HG03342 (cell line): ENCODE data around the gene ASB2.

Experiments used
- ATAC-seq: cut with Tn5 transposase; IDR thresholded peaks from one replicate; pipeline ENCODE4 v1.9.1; 2021; ENCODE audit warnings: mild to moderate bottlenecking, moderate library complexity; ENCODE audit not compliant: unreplicated experiment

The ASB2 gene

GRCh38 chr14:94001501-94002396 is 25.4 kb upstream of the ASB2 start:
- ATAC-seq, result peak; percentile 65

DNA sequence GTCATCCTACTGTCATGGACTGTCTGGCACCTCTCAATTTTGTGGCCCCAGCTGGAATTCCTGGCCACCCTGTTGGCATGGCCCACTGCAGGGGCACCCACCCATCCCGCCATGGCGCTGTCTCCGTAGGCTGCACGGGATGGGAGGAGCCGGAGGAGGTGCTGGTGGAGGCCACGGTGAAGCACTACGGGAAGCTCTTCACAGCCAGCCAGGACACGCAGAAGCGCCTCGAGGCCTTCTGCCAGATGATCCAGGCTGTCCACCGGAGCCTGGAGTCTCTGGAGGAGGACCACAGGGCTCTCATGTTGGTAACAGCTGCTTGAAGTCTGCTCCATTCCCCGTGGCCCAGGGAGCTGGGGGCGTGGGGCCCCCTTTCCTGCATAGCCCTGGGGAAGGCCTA is 24.6 kb upstream of the ASB2 start:
- no peak for ATAC-seq

GRCh38 chr14:94000267-94000666 is 23.9 kb upstream of the ASB2 start:
- ATAC-seq, result no peak

GRCh38 chr14:93999573-93999972 is 23.2 kb upstream of the ASB2 start:
- no peak for ATAC-seq

- no peak for ATAC-seq
These were observed 22.6 kb upstream of the ASB2 start for GRCh38 chr14:93998871-93999403.

DNA sequence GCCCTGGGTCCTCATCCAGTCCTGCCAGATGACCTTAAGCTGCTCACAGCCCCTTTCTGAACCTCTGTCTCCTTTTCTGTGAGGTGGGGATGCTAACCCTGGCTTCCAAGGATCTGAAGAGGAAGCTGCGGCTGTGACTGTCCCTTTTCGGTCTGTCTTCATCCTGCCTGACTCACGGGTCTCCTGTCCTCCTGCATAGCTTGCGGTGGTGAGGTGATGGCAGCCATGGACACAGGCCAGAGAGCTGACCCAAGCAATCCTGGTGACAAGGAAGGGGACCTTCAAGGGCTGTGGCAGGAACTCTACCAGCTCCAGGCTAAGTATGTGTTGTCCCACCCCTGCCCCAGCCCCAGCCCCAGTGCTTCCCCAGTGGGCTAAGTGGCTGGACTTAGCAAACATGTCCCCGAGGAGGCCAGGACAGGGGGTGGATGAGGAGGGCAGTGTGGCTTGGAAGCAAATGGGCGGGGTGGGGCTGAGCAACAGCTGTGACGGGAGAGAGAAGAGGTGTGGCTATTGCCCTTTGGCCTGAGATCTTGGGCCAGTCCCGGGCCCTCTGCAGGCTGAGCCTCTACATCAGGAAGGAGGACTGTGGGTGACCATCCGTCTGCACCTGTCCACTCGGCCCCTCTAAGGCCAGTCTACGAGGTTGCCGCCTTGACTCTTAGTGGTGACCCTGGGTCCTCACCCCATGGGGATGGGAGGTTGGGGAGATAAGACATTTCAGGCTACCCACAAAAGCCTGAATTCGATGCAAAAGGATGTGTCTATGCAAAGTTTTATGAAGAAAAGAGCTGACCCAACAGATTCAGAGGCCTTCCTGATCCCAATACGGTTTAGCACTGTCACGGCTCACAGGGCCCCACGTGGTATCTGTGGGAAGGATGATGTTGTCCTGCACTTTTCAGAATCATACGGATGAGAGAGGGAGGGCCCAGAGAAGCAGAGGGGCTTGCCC is 21.8 kb upstream of the ASB2 start:
- no peak for ATAC-seq

DNA sequence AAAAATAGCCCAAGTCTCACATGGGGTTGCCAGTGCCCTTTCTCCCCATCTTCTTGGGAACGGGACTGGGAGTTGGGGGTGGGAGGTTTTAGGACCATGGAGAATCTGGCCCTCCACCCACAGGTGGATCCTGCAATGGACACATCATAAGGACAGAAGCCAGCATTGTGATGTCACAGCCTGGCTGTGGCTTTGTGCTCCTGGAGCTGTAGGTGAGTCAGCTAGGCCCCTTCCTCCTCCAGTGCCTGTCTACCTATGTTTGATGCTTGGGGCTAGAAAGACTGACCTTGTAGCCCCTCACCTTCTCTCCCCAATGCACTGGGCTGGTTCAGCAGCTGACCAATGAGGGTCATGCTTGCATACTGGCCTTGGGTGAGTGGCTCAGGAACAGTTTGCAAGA is 20.7 kb upstream of the ASB2 start, which contains the start of gene CCDC197:
Gene CCDC197 (plus strand): TSS at position 220 of the 400 bp plus-strand sequence. CDS start 831 bp downstream, outside the sequence.
- ATAC-seq, result no peak

GRCh38 chr14:93996130-93996695 is 19.8 kb upstream of the ASB2 start:
- ATAC-seq, result no peak

GRCh38 chr14:93994919-93995682 is 18.7 kb upstream of the ASB2 start:
- ATAC-seq, result no peak

- ATAC-seq, result no peak
These were observed 17.0 kb upstream of the ASB2 start for GRCh38 chr14:93993382-93993781.

DNA sequence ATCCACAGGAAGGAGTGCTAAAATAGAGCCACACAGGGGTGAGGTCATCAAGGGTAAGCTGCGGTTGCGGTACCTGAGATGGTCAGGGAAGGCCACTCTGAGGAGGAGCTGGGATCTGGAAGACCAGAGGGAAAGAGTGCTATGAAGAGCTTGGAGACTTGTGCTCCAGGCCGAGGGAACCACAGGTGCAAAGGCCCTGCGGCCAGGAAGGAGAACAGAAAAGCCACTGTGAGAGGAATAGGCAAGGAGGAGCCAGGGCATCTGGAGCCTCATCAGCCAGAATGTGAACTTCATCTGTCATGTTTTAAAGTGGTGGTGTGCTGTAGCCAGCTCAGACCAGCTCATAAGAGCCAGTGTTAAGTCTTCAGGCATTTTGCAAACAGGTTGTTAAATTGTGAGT is 15.3 kb upstream of the ASB2 start:
- ATAC-seq, result no peak

DNA sequence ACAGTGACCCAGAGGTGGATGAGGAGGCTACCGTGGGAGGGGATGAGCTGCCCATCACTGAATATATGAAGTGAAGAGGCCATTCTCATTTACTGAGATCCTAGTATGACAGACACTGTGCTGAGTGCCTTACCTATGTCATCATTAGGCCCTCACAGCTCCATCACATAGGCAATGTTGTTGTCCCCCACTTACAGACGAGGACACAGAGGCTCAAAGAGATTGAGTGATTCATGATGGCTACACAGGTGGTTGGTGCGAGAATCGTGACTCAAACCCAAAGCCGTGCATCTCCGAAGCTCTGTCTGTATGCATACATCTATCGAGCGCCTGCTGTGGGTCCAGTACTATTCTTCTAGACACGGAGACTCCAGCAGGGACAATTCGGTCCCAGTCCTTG is 14.8 kb upstream of the ASB2 start:
- ATAC-seq, result no peak

GRCh38 chr14:93989939-93990338 is 13.6 kb upstream of the ASB2 start:
- peak; percentile 70 for ATAC-seq

GRCh38 chr14:93987815-93988476 is 11.6 kb upstream of the ASB2 start:
- no peak for ATAC-seq

GRCh38 chr14:93987376-93987775 is 11.0 kb upstream of the ASB2 start:
- no peak for ATAC-seq

GRCh38 chr14:93986955-93987354 is 10.6 kb upstream of the ASB2 start:
- ATAC-seq, result no peak

- no peak for ATAC-seq
These were observed 8.6 kb upstream of the ASB2 start for GRCh38 chr14:93984987-93985410.

DNA sequence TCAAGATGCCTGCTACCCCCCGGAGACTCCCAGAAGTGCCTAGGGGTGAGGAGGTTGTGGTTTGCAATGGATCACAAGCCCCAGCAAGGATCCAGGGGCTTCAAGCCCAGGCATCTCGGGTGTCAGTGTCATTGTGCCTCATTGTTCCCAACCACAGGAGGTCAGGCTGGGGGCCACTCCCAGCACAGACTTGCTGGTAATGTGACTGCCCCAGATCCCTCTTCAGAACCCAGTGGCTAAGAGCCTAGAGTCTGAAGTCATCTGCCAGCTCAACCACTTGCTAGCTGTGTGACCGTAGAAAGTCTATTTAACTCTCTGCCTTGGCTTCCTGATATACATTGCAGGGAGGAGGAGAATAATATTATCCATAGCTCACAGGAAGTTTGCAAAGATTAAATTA is 7.7 kb upstream of the ASB2 start:
- no peak for ATAC-seq

DNA sequence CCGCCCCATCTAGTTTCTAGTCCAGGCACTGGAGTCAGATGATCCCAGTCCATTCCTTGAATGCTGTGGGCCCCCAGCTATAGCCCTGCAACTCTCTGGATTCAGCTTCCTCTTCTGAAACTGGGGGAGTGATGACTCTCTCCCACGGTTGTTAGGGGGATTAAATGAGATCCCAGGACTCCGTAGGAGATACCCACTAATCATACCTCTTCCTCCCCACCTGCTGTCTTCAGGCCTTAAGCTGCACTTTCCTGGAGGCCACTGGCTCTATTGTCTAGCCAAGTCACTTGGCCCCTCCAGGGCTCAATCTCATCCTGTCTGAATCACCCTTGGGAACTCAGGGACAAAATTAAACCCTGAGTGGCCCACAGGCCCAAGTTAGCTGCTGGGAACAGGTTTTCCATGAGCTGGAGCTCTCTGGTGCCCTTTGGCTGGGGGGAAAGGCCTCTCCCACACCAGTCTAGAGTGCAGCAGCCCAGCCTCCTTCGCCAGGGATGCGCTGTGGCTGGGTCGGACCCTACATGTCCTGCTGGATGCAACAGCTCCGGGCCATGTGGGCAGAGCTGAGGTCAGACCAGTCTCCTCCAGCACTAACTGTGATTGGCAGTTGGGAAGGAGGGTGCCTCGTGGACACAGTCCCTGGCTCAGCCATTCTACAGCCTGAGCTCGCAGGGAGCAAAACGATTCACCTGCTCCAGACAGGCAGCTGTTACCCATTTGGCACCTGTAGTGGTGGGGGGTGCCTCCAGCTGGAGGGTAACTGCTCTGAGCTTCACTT is 6.0 kb upstream of the ASB2 start:
- ATAC-seq, result no peak
